ENCODE results near the gene SERPING1.

GRCh38 chr11:57633394-57634070, 36.0 kb downstream of the SERPING1 start:
- TF ChIP-seq TAF1 (IDR thresholded peaks at IDR 0.05; ENCODE audit: borderline replicate concordance, insufficient read depth, low read length), result no peak
- no peak for TF ChIP-seq REST (IDR thresholded peaks at IDR 0.05; ENCODE audit: insufficient read depth in 1 of 2, low read depth in 2 of 2, low read length in 2 of 2)
- no peak for TF ChIP-seq SIN3A (IDR thresholded peaks at IDR 0.05; ENCODE audit: borderline replicate concordance, insufficient read depth, low read length)
- TF ChIP-seq POLR2AphosphoS5 (IDR thresholded peaks at IDR 0.05; ENCODE audit: low read depth, low read length), result no peak

Measured in PFSK-1 (cell line).